Calu3 (cell line): ENCODE measurements around the gene OTOP2. TPM values are rescaled to one million over a fixed set of nuclear protein-coding genes. Genes with fewer than 3 reads are reported as not detected.

Experiments used
- BruUV-seq: library from RNA; stranded (reverse); fragments of 400-500 nt; replicated peaks from 2 replicates; lab custom pipeline; 2021; lab: Mats Ljungman, UMichigan
- CTCF ChIA-PET: fragments of 300-600 bp; sonication (Branson Sonifier 250); formaldehyde crosslinking; loops from one replicate; lab custom pipeline; 2022; ENCODE audit warnings: antibody characterized with exemption; lab: Charles Lee
- DNase-seq: peaks from one replicate; pipeline ENCODE4 v3.0.0; 2022
- H3K27ac Mint-ChIP-seq: one replicate; pipeline ENCODE4 v1.8.0; 2022; ENCODE audit warnings: mixed read lengths; ENCODE audit not compliant: unreplicated experiment
- H3K27me3 Mint-ChIP-seq: one replicate; pipeline ENCODE4 v1.8.0; 2022; ENCODE audit warnings: mixed read lengths; ENCODE audit not compliant: unreplicated experiment
- H3K36me3 Mint-ChIP-seq: one replicate; pipeline ENCODE4 v1.8.0; 2022; ENCODE audit warnings: mild to moderate bottlenecking, moderate library complexity, mixed read lengths; ENCODE audit not compliant: insufficient read depth, unreplicated experiment
- H3K4me1 Mint-ChIP-seq: one replicate; pipeline ENCODE4 v1.8.0; 2022; ENCODE audit warnings: mild to moderate bottlenecking, low read depth, mixed read lengths; ENCODE audit not compliant: unreplicated experiment
- H3K4me3 Mint-ChIP-seq: one replicate; pipeline ENCODE4 v1.8.0; 2022; ENCODE audit warnings: mild to moderate bottlenecking, low read depth, moderate library complexity, mixed read lengths; ENCODE audit not compliant: unreplicated experiment
- H3K9me3 Mint-ChIP-seq: one replicate; pipeline ENCODE4 v1.8.0; 2022; ENCODE audit warnings: low read depth, mixed read lengths; ENCODE audit not compliant: unreplicated experiment
- intact Hi-C: fragments of 100-400 bp; cut with micrococcal nuclease; formaldehyde crosslinking; loops from one replicate; pipeline ENCODE4 v1.10.0; 2022; ENCODE audit not compliant: unreplicated experiment
- total RNA-seq: library from RNA; stranded (reverse); gene quantifications from 2 replicates; pipeline ENCODE4 v1.2.3, GENCODE V29; 2022
- TF ChIP-seq, protein P1 (sequence below): fragments of 200-600 bp; IDR thresholded peaks from one replicate; pipeline ENCODE4 v1.8.0; 2022; ENCODE audit warnings: antibody characterized with exemption; ENCODE audit not compliant: unreplicated experiment

OTOP2 gene
- total RNA-seq, 1 experiment from 2014 or later, result not detected

DNA sequence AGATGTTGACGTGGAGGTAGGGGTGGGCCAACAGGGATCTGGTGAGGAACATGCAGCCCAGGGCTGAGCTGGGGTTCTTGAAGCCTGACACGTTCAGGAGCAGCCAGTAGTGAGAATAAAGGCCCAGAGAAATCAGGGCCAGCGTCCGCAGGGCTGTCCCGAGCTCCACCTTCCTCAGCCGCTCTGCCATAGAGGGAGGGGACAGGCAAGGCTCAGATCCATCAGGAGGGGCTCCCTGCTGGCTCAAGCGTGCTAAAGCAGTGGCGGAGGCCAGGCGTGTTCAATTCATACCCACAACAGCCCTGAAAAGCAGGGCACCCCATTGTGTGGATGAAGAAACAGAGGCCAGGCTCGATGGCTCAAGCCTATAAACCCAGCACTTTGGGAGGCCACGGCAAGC, 43.0 kb upstream of the OTOP2 start:
- TF ChIP-seq, protein P1, sequence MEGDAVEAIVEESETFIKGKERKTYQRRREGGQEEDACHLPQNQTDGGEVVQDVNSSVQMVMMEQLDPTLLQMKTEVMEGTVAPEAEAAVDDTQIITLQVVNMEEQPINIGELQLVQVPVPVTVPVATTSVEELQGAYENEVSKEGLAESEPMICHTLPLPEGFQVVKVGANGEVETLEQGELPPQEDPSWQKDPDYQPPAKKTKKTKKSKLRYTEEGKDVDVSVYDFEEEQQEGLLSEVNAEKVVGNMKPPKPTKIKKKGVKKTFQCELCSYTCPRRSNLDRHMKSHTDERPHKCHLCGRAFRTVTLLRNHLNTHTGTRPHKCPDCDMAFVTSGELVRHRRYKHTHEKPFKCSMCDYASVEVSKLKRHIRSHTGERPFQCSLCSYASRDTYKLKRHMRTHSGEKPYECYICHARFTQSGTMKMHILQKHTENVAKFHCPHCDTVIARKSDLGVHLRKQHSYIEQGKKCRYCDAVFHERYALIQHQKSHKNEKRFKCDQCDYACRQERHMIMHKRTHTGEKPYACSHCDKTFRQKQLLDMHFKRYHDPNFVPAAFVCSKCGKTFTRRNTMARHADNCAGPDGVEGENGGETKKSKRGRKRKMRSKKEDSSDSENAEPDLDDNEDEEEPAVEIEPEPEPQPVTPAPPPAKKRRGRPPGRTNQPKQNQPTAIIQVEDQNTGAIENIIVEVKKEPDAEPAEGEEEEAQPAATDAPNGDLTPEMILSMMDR, result no peak
- Mint-ChIP-seq H3K27ac (no peak overlapping the region), H3K27me3 (peaks cover 52% of the 10 kb centered on the region), H3K9me3 (no peaks in the 10 kb centered on the region), H3K4me1 (peaks cover 18% of the 10 kb centered on the region), H3K36me3 (no peaks in the 10 kb centered on the region), H3K4me3 (no peak overlapping the region)
- no TSS peak for BruUV-seq
- no peak for DNase-seq
- intact Hi-C loops, result no loop called here
- CTCF ChIA-PET, result no interaction called here

DNA sequence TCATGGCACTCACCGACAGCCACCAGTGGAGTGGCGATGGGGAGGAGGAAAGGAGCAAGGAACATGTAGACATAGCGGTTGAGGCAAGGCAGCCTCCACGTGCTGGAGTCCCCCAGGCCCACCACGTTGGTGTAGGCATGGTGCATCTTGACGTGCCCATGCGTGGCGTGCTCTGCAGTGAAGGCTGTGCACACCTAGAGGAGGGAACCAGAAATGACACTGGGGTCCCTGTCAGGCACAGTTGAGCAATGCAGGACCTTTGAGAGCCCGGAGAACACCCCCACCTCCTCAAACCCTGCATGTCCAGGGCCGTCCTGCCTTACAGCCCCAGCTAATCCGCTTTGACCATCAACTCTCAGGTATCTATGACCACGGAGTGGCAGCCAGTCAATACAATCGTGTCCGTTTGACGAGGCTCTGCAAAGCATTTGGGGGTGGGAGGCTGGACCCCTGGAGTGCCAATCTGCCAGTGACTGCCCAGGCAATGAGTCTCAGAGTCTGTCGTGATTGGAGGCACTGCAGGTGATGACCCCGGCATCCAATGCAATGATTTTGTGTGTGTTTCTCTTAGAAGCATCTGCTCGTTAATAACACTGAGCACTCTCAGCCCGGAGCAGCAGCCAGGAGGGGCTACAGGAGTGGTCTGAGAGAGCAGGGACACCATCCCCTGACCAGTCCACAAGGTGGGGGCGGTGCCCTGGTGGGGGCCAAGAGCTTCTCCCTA, 41.4 kb upstream of the OTOP2 start:
- TF ChIP-seq, protein P1, result no peak
- CTCF ChIA-PET, result no interaction called here
- no TSS peak for BruUV-seq
- Mint-ChIP-seq H3K4me3 (no peak overlapping the region), H3K9me3 (no peaks in the 10 kb centered on the region), H3K36me3 (no peaks in the 10 kb centered on the region), H3K4me1 (peaks cover 11% of the 10 kb centered on the region), H3K27me3 (peaks cover 68% of the 10 kb centered on the region), H3K27ac (no peak overlapping the region)
- no peak for DNase-seq
- intact Hi-C loops, result no loop called here

DNA sequence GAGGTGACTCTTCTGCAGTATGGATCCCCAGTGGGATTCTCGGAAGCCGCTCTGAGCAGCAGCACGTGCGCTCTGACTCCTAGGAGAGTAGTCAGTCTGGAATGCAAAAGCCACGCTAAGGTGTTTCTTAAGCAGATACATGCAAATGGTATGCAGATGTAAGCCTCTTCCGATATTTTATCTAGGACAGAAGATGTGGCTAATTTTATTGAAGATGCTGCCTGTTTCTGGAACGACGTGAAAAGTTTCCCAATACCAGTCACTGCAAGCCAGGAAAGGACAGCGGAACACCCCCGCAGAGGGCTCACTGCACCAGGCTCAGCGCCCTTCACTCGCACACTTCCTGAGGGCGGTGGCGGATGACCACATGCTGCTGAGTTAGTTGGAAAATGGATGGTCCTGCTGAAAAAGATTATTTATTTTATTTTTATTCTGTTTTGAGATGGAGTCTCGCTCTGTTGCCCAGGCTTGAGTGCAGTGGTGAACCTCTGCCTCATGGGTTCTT, 40.8 kb upstream of the OTOP2 start:
- no TSS peak for BruUV-seq
- CTCF ChIA-PET, result no interaction called here
- Mint-ChIP-seq H3K36me3 (no peaks in the 10 kb centered on the region), H3K4me1 (peaks cover 9% of the 10 kb centered on the region), H3K27ac (no peak overlapping the region), H3K27me3 (peaks cover 74% of the 10 kb centered on the region), H3K4me3 (no peak overlapping the region), H3K9me3 (no peaks in the 10 kb centered on the region)
- intact Hi-C loops, result no loop called here
- DNase-seq, result no peak
- TF ChIP-seq, protein P1, result no peak

DNA sequence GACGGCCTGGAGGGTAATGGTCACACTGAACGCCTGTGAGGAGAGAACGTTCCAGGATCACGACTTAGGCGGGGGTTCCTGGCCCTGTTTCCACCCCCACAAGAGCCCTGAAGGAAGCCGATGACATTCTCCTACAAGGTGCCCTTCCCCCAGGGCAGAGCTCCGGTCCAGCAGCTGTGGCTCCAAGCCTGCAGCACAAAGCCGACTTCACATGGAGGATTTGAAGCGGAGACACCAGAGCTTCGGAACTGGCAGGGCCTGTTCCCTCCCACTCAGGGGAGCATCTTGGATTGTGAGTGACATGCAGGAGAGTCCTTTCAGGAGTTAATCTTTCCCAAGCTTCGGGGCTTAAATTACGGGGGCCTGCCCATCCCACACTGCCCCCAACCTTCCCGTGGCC, 35.6 kb upstream of the OTOP2 start:
- H3K9me3 Mint-ChIP-seq, result no peaks in the 10 kb centered on the region
- intact Hi-C loops, result no loop called here
- peaks cover 94% of the 10 kb centered on the region for H3K27me3 Mint-ChIP-seq
- no peak overlapping the region for H3K4me3 Mint-ChIP-seq
- CTCF ChIA-PET, result no interaction called here
- no peak overlapping the region for H3K27ac Mint-ChIP-seq
- TF ChIP-seq, protein P1, result no peak
- BruUV-seq, result no TSS peak
- H3K4me1 Mint-ChIP-seq, result no peaks in the 10 kb centered on the region
- DNase-seq, result no peak
- H3K36me3 Mint-ChIP-seq, result no peaks in the 10 kb centered on the region
